ENCODE data around the gene THEMIS.

The THEMIS gene

DNA sequence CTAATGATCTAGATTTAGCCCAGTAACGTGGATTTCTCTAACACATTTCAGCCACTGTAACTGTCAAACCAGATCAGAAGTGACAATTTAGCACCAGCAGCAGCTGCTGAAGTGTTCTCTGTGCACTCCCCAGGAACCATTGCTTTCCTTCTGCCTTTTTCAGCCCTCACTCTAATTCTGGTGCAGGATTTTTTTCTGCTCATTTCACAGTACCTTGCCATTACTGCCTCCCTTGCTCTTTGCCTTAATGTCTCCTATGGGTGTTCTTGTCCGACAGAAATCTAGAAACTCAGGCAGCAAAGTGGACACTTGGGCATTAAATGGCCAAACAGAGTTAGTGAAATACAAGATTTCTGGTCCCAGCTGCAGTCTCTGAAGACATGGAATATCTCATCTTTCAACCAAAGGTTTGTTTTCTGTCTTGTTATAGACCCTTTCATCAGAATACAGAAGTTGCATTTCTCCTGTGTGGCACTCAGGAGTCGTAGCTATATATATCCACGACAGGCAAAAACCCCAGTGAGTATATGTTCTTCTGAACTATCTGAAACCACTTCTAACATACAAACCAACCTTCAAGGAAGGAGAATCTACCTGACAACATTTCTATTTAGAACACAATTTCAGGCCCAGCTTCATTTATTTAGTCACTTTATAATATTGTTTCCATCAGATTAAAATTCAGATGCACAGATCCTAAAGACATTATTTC lies 92.9 kb downstream of the THEMIS start:
- H3K27me3 Mint-ChIP-seq (ENCODE audit: low read depth, poor library complexity): peaks cover 1% of the 10 kb centered on the region
- no peaks in the 10 kb centered on the region for H3K9me3 Mint-ChIP-seq
- H3K4me3 Mint-ChIP-seq: no peak overlapping the region
- H3K36me3 Mint-ChIP-seq (ENCODE audit: low read depth): no peaks in the 10 kb centered on the region
- peaks cover 8% of the 10 kb centered on the region for H3K4me1 Mint-ChIP-seq
- no peak for TF ChIP-seq CTCF (IDR thresholded peaks at IDR 0.05)
- H3K27ac Mint-ChIP-seq: peak overlapping the region; percentile 27
- no peak for DNase-seq

DNA sequence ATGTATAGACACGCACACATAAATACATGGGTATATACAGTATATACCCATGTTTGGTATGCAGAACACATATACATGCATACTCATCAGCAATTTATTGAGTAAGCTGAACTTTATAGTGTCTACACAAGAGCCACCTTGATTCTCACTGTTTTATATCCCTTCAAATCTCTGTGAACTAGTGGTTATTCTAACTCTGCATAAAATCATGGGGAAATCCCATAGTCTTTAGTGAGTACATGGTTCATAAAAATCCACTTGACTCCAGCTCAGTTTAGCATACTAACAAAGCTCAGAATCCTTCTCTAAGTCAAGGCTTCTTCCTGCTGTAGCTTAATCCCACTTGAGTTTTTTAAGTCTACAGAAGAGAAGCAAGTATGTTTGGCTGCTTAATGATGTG lies 104.1 kb downstream of the THEMIS start:
- Mint-ChIP-seq H3K4me3 (no peak overlapping the region), H3K27ac (no peak overlapping the region), H3K4me1 (peaks cover 5% of the 10 kb centered on the region), H3K27me3 (ENCODE audit: low read depth, poor library complexity) (peaks cover 3% of the 10 kb centered on the region), H3K36me3 (ENCODE audit: low read depth) (no peaks in the 10 kb centered on the region), H3K9me3 (no peaks in the 10 kb centered on the region)
- no peak for TF ChIP-seq CTCF (IDR thresholded peaks at IDR 0.05)
- no peak for DNase-seq

DNA sequence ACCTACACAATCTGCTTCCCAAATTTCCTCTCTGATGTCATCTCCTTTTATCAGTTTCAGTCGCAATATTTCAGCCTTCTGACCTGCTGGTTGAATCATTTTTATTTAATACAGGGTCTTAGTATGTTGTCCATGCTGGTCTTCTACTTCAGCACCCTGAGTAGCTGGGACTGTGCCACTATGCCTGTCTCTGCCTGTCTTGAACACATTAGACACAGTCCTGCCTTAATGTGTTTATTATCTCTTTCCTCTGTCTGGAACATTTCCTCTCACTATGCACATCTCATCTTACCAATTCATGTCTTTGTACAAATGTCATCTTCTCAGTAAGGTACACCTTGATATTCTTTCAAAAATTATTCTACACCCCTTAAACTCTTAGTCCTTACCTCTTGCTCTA lies 106.5 kb downstream of the THEMIS start:
- Mint-ChIP-seq H3K27me3 (ENCODE audit: low read depth, poor library complexity) (peaks cover 3% of the 10 kb centered on the region), H3K36me3 (ENCODE audit: low read depth) (no peaks in the 10 kb centered on the region), H3K4me1 (peaks cover 5% of the 10 kb centered on the region), H3K4me3 (no peak overlapping the region), H3K27ac (no peak overlapping the region), H3K9me3 (no peaks in the 10 kb centered on the region)
- TF ChIP-seq CTCF (IDR thresholded peaks at IDR 0.05): no peak
- DNase-seq: no peak

DNA sequence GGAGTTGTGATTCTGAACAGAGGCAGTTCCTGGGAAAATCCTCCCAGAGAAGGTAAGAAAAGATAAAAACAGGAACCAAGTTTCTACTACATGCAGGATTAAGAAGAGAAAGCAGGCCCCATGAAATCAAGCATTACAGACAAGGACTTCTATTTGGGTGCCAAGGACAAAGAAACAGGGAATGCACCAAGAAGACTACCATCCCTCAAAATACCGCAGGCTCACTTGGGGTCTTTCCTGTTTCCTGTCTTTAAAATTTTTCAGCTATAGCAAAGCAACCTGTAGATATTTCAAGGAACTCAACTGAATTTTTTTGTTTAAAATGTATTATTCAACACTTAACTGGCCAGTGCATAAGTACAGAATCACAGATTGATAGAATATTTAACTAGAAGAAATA lies 107.5 kb downstream of the THEMIS start:
- TF ChIP-seq CTCF (IDR thresholded peaks at IDR 0.05): no peak
- H3K9me3 Mint-ChIP-seq: no peaks in the 10 kb centered on the region
- H3K27ac Mint-ChIP-seq: peak overlapping the region; percentile 79
- DNase-seq: no peak
- peaks cover 5% of the 10 kb centered on the region for H3K4me1 Mint-ChIP-seq
- H3K36me3 Mint-ChIP-seq (ENCODE audit: low read depth): no peaks in the 10 kb centered on the region
- peaks cover 3% of the 10 kb centered on the region for H3K27me3 Mint-ChIP-seq (ENCODE audit: low read depth, poor library complexity)
- no peak overlapping the region for H3K4me3 Mint-ChIP-seq

DNA sequence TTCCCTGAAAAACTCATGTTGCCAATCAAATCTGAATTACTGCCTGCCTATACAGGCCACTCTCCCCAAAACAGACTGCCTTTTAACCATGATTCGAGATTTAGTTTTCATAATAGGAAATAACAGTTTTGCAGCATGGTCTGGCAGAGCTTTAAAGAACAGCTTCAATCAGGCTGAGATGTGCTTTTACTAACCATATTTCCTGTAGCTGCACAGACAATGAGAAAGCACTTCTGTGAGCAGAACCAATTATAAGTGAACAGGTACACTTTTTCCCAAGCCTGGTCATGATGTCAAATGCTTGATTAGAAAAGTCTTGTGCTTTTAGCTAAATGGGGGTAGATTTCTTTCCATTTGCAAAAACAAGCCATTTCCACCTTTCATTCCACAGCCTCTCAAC lies 108.2 kb downstream of the THEMIS start:
- no peaks in the 10 kb centered on the region for H3K36me3 Mint-ChIP-seq (ENCODE audit: low read depth)
- no peak overlapping the region for H3K27ac Mint-ChIP-seq
- peaks cover 5% of the 10 kb centered on the region for H3K4me1 Mint-ChIP-seq
- DNase-seq: no peak
- H3K4me3 Mint-ChIP-seq: no peak overlapping the region
- H3K9me3 Mint-ChIP-seq: no peaks in the 10 kb centered on the region
- TF ChIP-seq CTCF (IDR thresholded peaks at IDR 0.05): no peak
- peaks cover 3% of the 10 kb centered on the region for H3K27me3 Mint-ChIP-seq (ENCODE audit: low read depth, poor library complexity)

All from nephron progenitor cell (in vitro differentiated cells).